ENCODE data around the gene LMCD1. TPM values are rescaled to one million over a fixed set of nuclear protein-coding genes. Genes with fewer than 3 reads are reported as not detected.

The LMCD1 gene
- polyA plus RNA-seq, 4 donors: 28.6 to 32.4 (median 30.7) TPM

GRCh38 chr3:8503871-8504610, 2.4 kb downstream of the LMCD1 start:
- DNase-seq (ENCODE audit: low read depth in 4 of 4, low spot score in 2 of 4): no peak

- DNase-seq (ENCODE audit: low read depth in 4 of 4, low spot score in 2 of 4): no peak
Measured at GRCh38 chr3:8504611-8504973, 3.0 kb downstream of the LMCD1 start.

GRCh38 chr3:8505621-8506020, 4.0 kb downstream of the LMCD1 start:
- DNase-seq (ENCODE audit: low read depth in 4 of 4, low spot score in 2 of 4): no peak

- DNase-seq (ENCODE audit: low read depth in 4 of 4, low spot score in 2 of 4): no peak
Measured at GRCh38 chr3:8506571-8507061, 5.0 kb downstream of the LMCD1 start.

- DNase-seq (ENCODE audit: low read depth in 4 of 4, low spot score in 2 of 4): no peak
Measured at GRCh38 chr3:8507496-8507895, 5.9 kb downstream of the LMCD1 start.

GRCh38 chr3:8509961-8510360, 8.3 kb downstream of the LMCD1 start:
- DNase-seq (ENCODE audit: low read depth in 4 of 4, low spot score in 2 of 4): no peak

GRCh38 chr3:8512234-8512633, 10.6 kb downstream of the LMCD1 start:
- no peak for DNase-seq (ENCODE audit: low read depth in 4 of 4, low spot score in 2 of 4)

GRCh38 chr3:8516047-8516661, 14.5 kb downstream of the LMCD1 start:
- DNase-seq (ENCODE audit: low read depth in 4 of 4, low spot score in 2 of 4): no peak

GRCh38 chr3:8516783-8517182, 15.2 kb downstream of the LMCD1 start:
- DNase-seq (ENCODE audit: low read depth in 4 of 4, low spot score in 2 of 4): no peak

- DNase-seq (ENCODE audit: low read depth in 4 of 4, low spot score in 2 of 4): no peak
Measured at GRCh38 chr3:8517487-8517886, 15.9 kb downstream of the LMCD1 start.

GRCh38 chr3:8518138-8518537, 16.5 kb downstream of the LMCD1 start:
- no peak for DNase-seq (ENCODE audit: low read depth in 4 of 4, low spot score in 2 of 4)

- no peak for DNase-seq (ENCODE audit: low read depth in 4 of 4, low spot score in 2 of 4)
Measured at GRCh38 chr3:8519156-8519555, 17.5 kb downstream of the LMCD1 start.

GRCh38 chr3:8519774-8520448, 18.3 kb downstream of the LMCD1 start:
- no peak for DNase-seq (ENCODE audit: low read depth in 4 of 4, low spot score in 2 of 4)

GRCh38 chr3:8520816-8521403, 19.3 kb downstream of the LMCD1 start:
- no peak for DNase-seq (ENCODE audit: low read depth in 4 of 4, low spot score in 2 of 4)

GRCh38 chr3:8523041-8523440, 21.4 kb downstream of the LMCD1 start:
- no peak for DNase-seq (ENCODE audit: low read depth in 4 of 4, low spot score in 2 of 4)

- no peak for DNase-seq (ENCODE audit: low read depth in 4 of 4, low spot score in 2 of 4)
Measured at GRCh38 chr3:8524249-8524648, 22.6 kb downstream of the LMCD1 start.

- DNase-seq (ENCODE audit: low read depth in 4 of 4, low spot score in 2 of 4): no peak
Measured at GRCh38 chr3:8524656-8525399, 23.2 kb downstream of the LMCD1 start.

- no peak for DNase-seq (ENCODE audit: low read depth in 4 of 4, low spot score in 2 of 4)
Measured at GRCh38 chr3:8525893-8526292, 24.3 kb downstream of the LMCD1 start.

GRCh38 chr3:8529181-8529637, 27.6 kb downstream of the LMCD1 start:
- peak in 2 of 4 donors; percentile 32 to 52 for DNase-seq (ENCODE audit: low read depth in 4 of 4, low spot score in 2 of 4)

GRCh38 chr3:8529738-8530525, 28.3 kb downstream of the LMCD1 start:
- DNase-seq (ENCODE audit: low read depth in 4 of 4, low spot score in 2 of 4): no peak
